Activated CD4-positive, alpha-beta T cell treated with anti-CD3 and anti-CD28 coated beads for 24 hours (primary cell): ENCODE data around the gene XBP1.
"Not testable (repeated sequence)": the region's sequence is repeated elsewhere in the genome, so short reads cannot be mapped to it uniquely, and the experiment has no call there.

Experiments
- DNase-seq, 2 donors: peaks; one replicate each; pipeline ENCODE4 v3.0.0-alpha.2; 2020; ENCODE audit warnings: low read depth in 2 of 2

XBP1 gene

DNA sequence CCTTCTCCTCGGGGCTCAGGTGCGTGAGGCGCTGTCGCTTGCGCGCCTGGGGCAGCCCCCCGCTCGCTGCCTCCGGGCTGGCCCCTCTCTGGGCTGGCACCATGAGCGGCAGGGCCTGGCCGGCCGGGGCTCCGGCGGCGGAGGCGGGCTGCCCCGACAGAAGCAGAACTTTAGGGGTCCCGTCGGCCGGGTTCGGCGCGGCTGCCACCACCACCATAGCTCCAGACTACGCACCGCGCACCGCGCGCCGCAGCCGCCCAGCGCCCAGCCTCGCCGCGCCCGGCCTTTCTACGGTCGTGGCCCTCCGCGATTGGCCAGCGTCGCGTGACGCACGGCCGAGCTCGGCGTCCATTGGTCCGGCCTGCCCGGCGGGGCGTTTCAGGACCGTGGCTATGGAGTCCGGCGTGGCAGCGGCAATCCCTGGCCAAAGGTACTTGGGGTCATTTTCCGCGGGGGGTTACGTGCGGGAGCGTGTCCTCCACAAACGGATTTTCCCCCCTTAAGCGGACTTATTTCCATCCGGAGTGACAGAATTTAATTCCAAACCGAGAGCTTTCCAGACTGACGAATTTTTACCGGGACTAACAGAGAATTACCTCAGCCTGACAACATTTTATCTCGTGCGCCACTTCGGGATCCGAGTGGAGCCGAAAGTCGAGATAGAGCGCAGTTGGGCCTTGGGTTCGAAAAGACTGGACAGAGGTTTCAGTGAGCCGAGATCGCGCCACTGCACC is at the start of gene XBP1:
Gene XBP1, minus strand, starts transcription at position 262 of the 734 bp plus-strand sequence.
- peak; percentile 74 to 76 for DNase-seq

DNA sequence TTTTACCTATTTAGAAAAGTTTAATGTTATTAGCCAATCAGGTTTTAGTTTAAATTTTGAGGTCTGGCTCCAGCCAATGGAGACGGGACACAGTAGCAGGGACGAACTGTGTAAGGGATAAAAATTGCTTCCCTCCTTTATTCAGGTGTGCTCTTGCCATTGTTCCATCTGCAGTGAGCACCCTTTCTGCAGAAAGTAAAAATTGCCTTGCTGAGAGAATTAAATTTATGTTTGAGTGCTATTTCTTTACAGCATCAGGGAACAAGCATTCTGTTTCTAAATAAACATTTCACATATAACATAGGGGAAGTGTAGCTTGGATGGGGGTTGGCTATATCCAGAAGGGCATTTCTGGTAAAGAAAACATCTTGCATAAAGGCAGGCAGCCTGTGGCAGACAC is 46.6 kb upstream of the XBP1 start:
- DNase-seq, result no peak

DNA sequence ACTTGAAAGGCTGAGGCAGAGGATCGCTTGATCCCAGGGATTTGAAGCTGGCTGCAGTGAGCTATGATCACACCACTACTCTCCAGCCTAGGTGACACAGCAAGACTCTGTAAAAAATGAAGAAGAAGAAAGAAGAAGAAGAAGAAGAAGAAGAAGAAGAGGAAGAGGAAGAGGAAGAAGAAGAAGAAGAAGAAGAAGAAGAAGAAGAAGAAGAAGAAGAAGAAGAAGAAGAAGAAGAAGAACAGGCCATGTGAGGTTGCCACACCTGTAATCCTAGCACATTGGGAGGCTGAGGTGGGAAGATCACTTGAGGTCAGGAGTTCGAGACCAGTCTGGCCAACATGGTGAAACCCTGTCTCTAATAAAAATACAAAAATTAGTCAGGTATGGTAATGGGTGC is 43.9 kb upstream of the XBP1 start:
- DNase-seq, result not testable (repeated sequence)

DNA sequence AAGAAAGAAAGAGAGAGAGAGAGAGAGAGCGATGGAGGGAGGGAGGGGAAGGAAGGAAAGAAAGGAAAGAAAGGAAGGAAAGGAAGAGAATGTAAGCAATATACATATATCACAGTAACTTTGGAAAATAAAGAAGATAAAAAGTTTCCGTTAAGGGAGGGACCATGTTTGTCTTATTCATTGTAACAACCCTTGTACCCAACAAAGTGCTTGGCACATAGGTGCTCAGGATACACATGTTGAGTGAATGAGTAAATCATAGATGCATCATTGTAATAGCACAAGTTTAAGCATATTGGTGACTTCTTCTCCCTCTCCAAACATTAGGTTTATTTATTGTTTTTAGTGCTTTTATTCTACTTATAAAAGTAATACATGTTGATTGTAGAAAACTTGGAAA is 43.3 kb upstream of the XBP1 start:
- DNase-seq, result no peak

DNA sequence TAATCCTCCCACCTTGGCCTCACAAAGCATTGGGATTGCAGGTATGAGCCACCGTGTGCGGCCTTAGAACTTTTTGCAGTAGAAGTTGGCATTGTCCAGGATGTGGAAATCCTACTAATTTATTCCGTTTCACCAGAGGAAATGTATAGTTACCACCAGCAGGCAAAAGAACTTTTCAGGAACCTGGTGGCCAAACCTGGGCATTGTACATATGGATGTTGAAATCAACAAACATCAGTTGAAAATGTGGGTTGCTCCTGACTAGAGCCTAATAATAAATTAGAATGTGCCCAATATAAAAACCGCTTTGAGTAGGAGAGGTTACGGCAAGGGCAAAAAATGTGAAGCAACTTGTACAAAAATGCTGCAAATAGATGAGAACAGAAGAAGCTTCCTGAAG is 40.7 kb upstream of the XBP1 start:
- DNase-seq, result no peak

DNA sequence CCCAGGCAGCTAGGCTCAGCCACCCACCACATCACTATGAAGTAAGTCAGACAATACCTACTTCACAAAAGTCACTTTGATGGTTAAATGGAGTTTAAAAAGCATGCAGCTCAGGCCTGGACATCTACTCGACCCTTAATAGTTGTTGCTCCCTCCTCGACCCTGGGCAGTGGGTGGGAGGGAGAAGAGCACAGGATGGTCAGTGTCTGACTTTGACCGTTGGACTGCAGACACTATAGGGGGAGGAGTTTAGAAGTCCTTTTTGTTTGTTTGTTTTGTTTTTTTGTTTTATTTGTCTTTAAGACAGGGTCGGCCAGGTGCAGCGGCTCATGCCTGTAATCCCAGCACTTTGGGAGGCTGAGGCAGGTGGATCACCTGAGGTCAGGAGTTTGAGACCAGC is 38.6 kb upstream of the XBP1 start:
- no peak for DNase-seq

DNA sequence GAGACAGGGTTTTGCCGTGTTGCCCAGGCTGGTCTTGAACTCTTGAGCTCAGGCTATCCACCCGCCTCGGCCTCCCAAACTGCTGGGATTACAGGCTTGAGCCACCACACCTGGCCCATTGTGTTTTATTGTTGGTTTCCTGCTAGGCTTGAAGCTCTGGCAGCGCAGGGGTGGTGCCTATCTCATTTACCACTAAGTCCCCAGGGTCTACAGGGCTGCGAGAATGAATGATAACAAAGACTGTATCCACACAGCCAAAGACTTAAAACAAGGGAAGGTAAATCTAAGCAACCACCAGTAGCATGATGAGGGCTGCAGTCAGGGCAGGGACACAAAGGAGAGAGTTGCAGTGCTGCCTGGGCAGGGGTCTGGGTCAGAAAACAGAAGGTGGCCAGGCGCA is 37.3 kb upstream of the XBP1 start:
- no peak for DNase-seq

DNA sequence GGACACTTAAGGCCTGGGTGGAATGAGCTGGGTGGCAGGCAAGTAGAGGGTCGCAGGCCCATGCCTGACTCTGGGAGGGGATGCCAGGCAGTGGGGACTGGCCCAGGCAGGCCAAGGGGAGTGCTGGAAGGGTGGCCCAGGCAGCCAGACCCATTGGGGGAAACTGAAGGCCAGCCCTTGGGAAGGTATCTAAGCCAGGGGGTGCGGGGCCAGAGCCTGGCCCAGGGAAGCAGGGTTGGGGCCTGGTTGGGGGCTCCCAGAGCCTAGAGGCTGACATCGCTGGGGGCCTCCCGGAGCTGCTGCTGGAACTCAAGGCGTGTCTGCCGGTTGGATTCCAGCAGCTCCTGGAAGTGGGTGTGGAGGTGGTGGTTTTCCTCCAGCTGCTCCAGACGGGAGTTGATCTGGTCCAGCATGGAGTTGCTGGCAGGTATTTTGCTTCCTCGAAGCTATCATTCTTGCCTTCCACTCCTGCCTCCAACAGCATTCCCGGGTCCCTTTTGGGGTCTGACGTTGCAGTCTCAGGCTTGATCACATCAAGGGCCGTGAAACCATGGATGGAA is 35.3 kb upstream of the XBP1 start:
- DNase-seq, result no peak

DNA sequence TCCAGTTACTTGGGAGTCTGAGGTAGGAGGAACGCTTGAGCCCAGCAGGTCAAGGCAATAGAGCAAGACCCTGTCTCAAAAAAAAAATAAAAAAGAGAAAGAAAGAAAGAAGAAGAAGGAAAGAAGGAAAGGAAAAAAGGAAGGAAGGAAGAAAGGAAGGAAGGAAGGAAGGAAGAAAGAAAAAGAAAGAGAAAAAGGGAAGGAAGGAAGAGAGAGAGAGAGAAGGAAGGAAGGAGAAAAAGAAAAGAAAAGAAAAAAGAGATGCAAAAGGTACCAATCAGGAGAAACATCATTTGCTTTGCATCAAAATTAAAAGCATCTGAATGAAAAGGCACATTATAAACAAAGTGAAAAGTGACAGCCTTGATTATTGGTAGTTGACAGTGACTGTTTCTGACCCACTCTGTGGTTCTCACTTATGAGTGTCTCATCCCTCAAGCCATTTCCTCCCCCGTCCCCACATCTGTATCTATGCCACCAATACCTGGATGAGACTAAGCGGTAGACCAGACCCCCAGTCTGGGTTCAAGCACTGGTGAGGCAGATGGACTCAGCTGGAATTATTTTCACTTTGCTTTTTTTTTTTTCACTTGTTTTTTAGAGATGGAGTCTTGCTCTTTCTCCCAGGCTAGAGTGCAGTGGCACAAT is 33.0 kb upstream of the XBP1 start:
- no peak for DNase-seq

DNA sequence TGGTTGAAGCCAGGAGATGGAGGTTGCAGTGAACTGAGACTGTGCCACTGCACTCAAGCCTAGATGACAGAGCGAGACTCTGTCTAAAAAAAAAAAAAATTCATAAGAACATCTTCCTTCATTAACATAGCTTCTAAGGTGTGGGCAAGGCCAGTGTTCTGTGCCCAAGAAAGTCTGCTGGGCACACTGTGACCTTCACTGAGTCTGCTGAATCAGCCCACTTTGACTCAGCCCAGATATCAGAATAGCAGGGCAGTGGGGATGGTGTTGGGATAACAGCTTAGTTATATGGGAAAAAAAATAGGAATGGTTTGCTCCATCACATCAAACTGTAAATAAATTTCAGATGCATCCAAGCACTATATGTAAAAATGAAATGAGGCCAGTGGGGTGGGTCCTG is 32.4 kb upstream of the XBP1 start:
- DNase-seq, result no peak

DNA sequence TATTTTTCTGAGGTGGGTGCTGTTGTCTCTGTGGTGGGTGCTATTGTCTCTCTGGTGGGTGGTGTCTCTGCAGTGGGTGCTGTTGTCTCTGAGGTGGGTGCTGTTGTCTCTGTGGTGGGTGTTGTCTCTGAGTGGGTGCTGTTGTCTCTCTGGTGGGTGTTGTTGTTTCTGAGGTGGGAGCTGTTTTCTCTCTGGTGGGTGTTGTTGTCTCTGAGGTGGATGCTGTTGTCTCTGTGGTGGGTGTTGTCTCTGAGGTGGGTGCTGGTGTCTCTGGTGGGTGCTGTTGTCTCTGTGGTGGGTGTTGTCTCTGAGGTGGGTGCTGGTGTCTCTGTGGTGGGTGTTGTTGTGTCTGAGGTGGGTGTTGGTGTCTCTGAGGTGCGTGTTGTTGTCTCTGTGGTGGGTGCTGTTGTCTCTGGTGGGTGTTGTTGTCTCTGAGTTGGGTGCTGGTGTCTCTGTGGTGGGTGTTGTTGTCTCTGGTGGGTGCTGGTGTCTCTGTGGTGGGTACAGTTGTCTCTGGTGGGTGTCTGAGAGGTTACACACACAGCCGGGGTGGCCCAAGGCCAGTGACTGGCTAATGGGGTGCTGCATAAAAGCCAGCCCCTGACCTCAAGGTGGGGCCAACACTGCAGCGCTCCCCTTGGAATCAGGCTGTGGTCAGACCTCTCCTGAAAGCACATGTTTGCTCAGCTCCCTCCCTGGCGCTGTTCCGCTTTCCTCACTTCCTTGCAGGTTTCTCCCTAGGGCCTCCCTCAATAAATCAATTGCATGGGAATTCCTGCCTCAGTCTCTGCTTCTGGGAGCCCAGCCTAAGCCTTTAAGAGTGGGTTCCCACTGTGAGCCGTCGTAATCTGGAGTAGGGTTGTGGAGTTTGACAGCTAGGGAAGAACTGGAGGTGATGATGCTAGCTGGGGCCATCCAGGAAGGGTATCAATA is 31.0 kb upstream of the XBP1 start:
- DNase-seq, result no peak

DNA sequence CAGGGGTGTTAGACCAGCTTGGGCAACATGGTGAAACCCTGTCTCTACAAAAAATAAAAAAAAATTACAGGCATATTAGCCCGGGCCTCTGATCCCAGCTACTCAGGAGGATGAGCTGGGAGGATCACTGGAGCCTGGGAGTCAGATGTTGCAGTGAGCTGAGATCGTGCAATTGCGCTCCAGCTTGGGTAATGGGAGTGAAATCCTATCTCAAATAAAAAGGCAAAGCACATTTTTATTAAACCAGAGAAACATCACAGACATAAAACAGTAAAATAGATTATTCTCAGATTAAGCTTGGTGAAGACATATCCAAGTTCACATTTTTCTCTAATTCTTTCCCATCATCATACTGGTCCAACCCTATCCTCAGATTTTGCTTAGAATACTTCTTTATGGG is 30.1 kb upstream of the XBP1 start:
- no peak for DNase-seq

DNA sequence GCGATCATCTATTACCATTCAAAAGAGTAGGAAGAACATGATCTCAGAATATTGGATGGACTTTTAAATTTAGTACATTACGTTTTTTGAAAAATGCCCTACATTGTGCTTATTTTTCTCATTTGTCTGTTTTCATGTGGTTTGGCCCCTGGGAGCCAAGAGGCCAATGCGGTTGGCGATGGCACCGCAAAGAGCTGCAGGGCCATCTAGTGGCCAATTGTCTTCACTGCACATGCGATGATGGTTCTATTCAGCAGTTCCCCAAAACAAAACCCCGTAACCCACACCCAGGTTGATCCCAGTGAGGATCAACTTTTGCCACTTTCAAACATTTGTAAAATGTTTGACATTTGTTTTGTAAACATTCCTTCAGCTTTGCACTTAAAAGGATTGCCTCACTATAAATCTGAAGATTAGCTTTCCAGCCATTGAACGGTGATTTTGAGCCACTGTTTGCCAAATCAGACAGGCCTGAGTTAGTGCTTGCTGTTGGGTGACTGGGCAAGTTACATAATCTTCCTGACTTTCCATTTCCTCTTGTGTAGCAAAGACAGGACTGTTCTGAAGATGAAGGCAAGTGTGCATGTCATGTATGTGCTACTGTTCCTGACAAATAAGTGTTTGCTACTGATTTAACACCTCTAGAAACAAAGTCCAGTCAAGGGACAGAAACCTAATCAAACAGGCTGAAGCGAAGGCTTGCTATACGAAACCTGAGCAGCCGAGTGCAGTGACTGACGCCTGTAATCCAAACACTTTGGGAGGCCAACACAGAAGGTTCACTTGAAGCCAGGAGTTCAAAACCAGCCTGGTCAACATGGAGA is 29.2 kb upstream of the XBP1 start:
- peak; percentile 60 to 64 for DNase-seq

DNA sequence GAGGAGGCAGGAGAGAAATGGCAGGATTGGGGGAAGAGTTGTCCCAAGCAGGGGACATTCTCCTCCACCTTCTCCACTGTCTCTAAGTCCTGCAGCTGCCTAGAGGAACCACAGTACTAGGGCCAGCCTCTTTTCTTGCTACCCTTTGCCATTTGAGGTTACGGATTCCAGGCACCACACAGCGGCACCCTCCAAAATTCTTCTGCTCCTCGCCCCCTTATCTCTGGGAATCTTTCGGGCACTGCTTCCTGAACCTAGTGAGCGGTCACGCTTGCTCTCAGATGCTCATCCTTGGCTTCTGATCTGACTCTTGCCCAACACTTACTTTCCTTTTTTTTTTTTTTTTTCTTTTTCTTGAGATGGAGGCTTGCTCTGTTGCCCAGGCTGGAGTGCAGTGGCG is 26.6 kb upstream of the XBP1 start:
- no peak for DNase-seq

DNA sequence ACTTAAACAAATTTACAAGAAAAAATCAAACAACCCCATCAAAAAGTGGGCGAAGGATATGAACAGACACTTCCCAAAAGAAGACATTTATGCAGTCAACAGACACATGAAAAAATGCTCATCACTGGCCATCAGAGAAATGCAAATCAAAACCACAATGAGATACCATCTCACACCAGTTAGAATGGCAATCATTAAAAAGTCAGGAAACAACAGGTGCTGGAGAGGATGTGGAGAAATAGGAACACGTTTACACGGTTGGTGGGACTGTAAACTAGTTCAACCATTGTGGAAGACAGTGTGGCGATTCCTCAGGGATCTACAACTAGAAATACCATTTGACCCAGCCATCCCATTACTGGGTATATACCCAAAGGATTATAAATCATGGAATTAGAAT is 26.1 kb upstream of the XBP1 start:
- DNase-seq, result not testable (repeated sequence)

DNA sequence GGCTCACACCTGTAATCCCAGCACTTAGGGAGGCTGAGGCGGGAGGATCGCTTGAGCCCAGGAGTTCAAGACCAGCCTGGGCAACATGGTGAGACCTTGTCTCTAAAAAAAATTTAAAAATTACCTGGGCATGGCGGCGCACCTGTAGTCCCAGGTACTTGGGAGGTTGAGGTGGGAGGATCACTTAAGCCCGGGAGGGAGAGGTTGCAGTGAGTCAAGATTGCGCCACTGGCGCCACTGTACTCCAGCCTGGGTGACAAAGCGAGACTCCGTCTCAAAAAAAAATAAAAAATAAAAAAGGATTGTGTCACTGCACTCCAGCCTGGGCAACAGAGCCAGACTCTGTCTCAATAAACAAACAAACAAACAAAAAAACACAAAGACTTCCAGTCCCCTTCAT is 24.1 kb upstream of the XBP1 start:
- not testable (repeated sequence) for DNase-seq

DNA sequence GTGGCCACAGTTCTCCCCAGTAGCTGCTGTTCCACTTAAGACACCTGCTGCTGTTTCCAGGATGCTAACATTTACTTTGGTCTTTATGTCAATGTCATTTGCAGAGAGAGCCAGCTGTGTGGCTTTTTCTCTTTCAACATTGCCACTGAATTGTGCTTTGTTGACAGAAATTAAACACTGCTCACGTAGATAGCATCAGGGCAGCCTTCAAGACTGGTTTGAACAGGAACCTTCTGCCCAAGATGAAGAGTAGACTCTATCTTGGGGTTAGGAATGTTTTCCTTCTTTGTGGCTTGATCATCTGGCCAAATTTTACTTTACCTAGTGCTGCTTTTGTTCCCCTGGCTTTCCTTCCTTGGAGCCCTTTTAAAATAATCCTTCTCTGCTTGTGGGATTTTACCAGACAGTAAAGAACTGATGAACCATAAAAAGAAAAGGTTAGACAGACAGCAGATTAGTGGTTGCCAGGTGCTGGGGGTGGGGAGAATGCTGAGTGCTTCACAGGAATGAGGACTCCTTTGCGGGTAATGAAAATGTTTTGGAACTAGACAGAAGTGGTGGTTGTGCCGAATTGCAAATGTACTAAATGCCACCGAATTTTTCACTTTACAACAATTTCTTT is 22.7 kb upstream of the XBP1 start:
- no peak for DNase-seq

DNA sequence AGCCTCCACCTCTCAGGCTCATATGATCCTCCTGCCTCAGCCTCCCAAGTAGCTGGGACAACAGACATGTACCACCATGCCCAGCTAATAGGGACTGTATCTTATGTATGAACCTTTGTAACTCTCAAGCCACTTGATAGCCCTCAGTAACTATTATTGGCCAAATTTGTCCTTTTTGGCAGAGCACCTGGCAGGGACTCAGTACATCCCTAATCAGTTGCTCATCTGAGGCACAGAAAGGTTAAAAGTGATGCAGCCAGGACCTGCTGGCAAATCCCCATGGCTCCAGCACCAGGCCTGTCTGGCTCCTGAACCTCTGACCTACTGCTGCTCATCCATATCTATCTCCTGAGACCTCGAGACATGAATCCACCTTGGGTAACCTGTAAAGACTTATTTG is 21.1 kb upstream of the XBP1 start:
- no peak for DNase-seq

DNA sequence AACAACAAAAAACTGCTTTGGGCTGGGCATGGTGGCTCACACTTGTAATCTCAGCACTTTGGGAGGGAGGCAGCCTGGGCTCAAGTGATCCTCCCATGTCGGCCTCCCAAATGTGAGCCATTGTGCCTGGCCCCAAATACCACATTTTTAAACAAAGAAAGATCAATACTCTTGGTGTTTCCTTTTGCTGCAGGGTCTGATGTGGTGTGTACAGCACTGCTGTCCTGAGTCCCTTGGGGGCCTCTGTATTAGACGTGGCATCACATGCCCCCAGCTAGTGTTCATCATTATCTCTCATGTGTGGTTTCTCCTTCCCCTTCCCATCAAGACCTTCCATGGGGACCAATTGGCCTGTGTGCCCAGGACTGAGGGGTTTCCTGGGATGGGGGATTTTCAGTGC is 20.5 kb upstream of the XBP1 start:
- no peak for DNase-seq

DNA sequence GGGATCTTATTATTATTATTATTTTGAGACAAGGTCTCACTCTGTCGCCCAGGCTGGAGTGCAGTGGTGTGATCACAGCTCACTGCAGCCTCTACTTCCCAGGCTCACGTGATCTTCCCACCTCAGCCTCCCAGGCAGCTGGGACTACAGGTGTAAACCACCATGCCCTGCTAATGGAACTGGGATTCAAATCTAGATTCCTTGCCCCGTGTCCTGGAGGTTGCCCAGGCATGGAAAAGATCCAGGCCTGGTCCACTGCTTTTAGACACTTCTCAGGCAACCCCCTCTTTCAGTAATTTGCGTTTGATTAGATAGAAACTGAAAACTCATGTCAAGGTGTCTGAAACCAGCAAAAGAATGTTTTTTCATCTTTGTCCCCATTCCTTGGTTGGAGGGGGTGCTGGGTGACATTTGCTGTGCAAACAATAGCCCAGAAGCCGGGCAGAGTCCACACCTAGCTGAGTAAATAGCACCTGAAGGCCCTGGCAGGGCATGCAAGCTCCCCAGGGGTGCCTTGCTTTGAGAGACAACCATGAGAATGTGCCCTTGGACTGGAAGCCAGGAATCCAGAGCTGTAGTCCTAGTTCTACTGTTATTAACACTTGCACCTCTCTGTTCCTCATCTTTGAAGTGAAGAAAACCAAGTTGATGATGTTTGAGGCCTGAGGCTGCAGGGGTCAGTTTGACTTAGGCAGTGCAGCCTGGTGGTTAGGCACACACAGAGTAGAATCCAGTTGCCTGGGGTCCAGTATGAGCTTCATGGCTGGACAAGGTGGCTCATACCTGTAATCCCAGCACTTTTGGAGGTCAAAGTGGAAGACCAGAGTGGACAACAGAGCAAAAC is 19.1 kb upstream of the XBP1 start:
- no peak for DNase-seq
